ENCODE data around the gene CDX2.
"Not testable (repeated sequence)": the region's sequence is repeated elsewhere in the genome, so short reads cannot be mapped to it uniquely, and the experiment has no call there.

CDX2 gene

DNA sequence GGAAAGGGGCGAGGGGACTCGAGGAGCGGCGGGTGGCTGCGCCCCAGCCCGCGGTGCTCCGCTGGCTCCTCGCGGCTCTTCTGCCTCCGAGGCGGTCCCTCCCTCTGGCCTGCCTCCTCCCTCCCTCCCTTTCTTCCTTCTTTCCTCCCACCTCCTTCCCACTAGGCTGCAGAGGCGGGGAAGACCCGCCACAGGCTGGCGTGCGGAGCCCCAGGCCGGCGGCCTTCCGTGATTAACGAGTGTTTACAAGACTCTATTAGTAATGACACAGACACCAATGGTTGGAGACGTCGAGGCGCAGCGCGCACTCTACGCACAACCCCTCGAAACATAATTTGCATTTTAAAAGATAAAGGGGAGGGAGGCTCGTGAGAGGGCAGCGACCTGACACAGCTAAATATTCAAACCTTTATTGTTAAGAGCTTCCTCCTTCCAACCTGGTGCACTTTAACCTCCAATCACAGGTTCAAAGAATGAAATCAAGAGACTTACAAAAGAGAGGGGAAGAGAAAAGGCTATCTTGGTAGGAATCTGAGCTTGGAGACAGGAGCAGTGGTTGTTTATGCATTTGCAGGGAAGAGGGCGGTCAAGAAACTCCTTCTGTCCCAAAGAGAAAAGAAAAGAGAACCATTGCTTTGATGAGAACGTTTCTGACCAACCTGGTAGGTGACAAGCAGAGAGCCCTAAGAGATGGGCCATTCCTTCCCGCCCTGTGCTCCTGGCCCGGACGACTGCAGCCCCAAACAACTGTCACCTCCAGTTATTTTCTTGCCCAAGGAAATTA lies at the start of gene CDX2:
Gene CDX2 (minus strand): TSS at position 234 of the 784 bp plus-strand sequence. CDS start 309 bp downstream, outside the sequence.
- Histone ChIP-seq H3K9me3 (ENCODE audit: severe bottlenecking) (peaks cover 44% of the 10 kb centered on the region), H3K27me3 (ENCODE audit: insufficient read depth, low read depth, severe bottlenecking) (peaks cover 100% of the 10 kb centered on the region), H3K36me3 (no peaks in the 10 kb centered on the region), H3K4me3 (ENCODE audit: low read depth, low read length) (peak within 1 kb of the TSS; percentile 3; the same call in 1 of the 2 replicates), H3K27ac (no peak within 1 kb of the TSS)
- no peak for TF ChIP-seq CTCF (IDR thresholded peaks at IDR 0.05; ENCODE audit: low read depth, low read length)
- no peak for DNase-seq

DNA sequence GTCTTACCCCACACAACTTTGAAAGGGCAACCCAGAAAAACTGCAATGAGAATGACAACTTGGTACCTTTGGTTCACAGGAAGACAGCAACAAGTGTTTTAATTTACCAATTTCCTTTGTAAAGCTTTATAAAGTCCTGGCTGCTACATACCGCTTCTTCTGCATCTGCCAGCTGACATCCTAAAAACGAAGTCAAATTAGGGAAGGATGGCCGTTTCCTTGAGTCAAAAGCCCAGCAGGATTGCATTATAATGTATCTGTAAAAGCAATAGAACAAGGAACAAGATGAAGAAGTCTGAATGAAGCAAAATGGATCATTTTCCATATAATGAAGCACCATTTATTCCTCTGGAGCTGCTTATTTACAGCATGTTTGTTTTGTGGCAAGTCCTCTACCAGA lies 45.2 kb upstream of the CDX2 start:
- Histone ChIP-seq H3K36me3 (no peaks in the 10 kb centered on the region), H3K4me3 (ENCODE audit: low read depth, low read length) (no peak overlapping the region), H3K27me3 (ENCODE audit: insufficient read depth, low read depth, severe bottlenecking) (peaks cover 83% of the 10 kb centered on the region), H3K27ac (no peak overlapping the region), H3K9me3 (ENCODE audit: severe bottlenecking) (peaks cover 3% of the 10 kb centered on the region)
- no peak for TF ChIP-seq CTCF (IDR thresholded peaks at IDR 0.05; ENCODE audit: low read depth, low read length)
- DNase-seq: no peak

- Histone ChIP-seq H3K4me3 (ENCODE audit: low read depth, low read length) (no peak overlapping the region), H3K27ac (no peak overlapping the region), H3K36me3 (no peaks in the 10 kb centered on the region), H3K9me3 (ENCODE audit: severe bottlenecking) (peaks cover 3% of the 10 kb centered on the region), H3K27me3 (ENCODE audit: insufficient read depth, low read depth, severe bottlenecking) (peaks cover 82% of the 10 kb centered on the region)
- TF ChIP-seq CTCF (IDR thresholded peaks at IDR 0.05; ENCODE audit: low read depth, low read length): no peak
- no peak for DNase-seq
These were observed 44.4 kb upstream of the CDX2 start for GRCh38 chr13:28013482-28013881.

- Histone ChIP-seq H3K36me3 (no peaks in the 10 kb centered on the region), H3K27me3 (ENCODE audit: insufficient read depth, low read depth, severe bottlenecking) (peaks cover 82% of the 10 kb centered on the region), H3K4me3 (ENCODE audit: low read depth, low read length) (no peak overlapping the region), H3K27ac (no peak overlapping the region), H3K9me3 (ENCODE audit: severe bottlenecking) (no peaks in the 10 kb centered on the region)
- no peak for DNase-seq
- no peak for TF ChIP-seq CTCF (IDR thresholded peaks at IDR 0.05; ENCODE audit: low read depth, low read length)
These were observed 43.8 kb upstream of the CDX2 start for GRCh38 chr13:28012896-28013295.

DNA sequence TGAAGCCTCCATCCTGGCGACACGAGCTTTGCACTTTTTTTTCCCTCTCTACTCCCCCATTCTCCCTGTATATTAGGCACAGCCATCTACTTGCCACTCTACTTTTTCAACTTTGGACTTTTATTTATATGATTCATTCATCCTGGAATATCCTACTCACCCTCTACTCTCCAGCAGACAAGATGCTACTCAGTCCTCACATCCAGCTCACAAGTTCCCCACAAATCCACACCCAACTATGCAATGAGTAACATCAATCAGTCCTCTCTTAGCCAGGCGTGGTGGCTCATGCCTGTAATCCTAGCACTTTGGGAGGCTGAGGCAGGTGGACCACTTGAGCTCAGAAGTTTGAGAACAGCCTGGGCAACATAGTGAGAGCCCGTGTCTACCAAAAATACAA lies 43.3 kb upstream of the CDX2 start:
- TF ChIP-seq CTCF (IDR thresholded peaks at IDR 0.05; ENCODE audit: low read depth, low read length): no peak
- no peak for DNase-seq

DNA sequence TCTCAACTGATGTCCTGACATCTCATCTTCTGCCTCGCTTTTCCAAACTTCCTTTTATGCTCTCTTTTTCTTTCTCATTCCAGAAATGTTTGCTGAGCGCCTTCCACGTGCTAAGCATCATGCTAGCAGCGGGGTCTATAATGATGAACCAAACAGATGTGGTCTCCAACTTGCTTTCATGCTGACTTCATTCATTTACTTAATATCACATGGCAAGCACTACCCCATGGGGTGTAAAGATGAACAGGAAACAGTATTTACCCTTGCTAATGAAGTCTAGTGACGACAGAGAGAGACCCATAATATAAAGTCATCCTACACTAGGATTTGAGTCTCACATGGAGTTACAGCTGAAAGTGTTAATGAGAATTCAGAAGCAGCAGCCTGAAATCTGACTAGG lies 40.9 kb upstream of the CDX2 start:
- no peak for DNase-seq
- no peak for TF ChIP-seq CTCF (IDR thresholded peaks at IDR 0.05; ENCODE audit: low read depth, low read length)
- no peaks in the 10 kb centered on the region for H3K36me3 ChIP-seq

More for the DNA sequence above, 43.3 kb upstream of the CDX2 start:
- Histone ChIP-seq H3K27ac (no peak overlapping the region), H3K36me3 (no peaks in the 10 kb centered on the region), H3K27me3 (ENCODE audit: insufficient read depth, low read depth, severe bottlenecking) (peaks cover 83% of the 10 kb centered on the region), H3K9me3 (ENCODE audit: severe bottlenecking) (no peaks in the 10 kb centered on the region), H3K4me3 (ENCODE audit: low read depth, low read length) (no peak overlapping the region)

GRCh38 chr13:28005016-28005415 lies 35.9 kb upstream of the CDX2 start:
- H3K27ac ChIP-seq; H3K4me3 ChIP-seq (ENCODE audit: low read depth, low read length); DNase-seq; H3K9me3 ChIP-seq (ENCODE audit: severe bottlenecking); H3K36me3 ChIP-seq: not testable (repeated sequence)
- peaks cover 56% of the 10 kb centered on the region for H3K27me3 ChIP-seq (ENCODE audit: insufficient read depth, low read depth, severe bottlenecking)

More for the DNA sequence above, 40.9 kb upstream of the CDX2 start:
- no peak overlapping the region for H3K27ac ChIP-seq
- no peak overlapping the region for H3K4me3 ChIP-seq (ENCODE audit: low read depth, low read length)
- no peaks in the 10 kb centered on the region for H3K9me3 ChIP-seq (ENCODE audit: severe bottlenecking)
- H3K27me3 ChIP-seq (ENCODE audit: insufficient read depth, low read depth, severe bottlenecking): peaks cover 76% of the 10 kb centered on the region
